IMR-90 (cell line): ENCODE results near the gene CCDC148. TPM values are rescaled to one million over a fixed set of nuclear protein-coding genes. Genes with fewer than 3 reads are reported as not detected.

Source experiments
- ATAC-seq: fragments of 200-7000 bp; cut with Tn5 transposase; 2 replicates; pipeline ENCODE4 v1.9.1; 2020; ENCODE audit warnings: low read depth, mild to moderate bottlenecking, moderate library complexity
- BruUV-seq: library from RNA; stranded (reverse); fragments of 400-500 nt; replicated peaks from 2 replicates; lab custom pipeline; 2021; lab: Mats Ljungman, UMichigan
- CTCF ChIA-PET: fragments of 300-600 bp; formaldehyde crosslinking; extraction: SDS; loops from one replicate; lab custom pipeline; 2021; ENCODE audit warnings: antibody characterized with exemption; lab: Yijun Ruan, JAX
- POLR2A ChIA-PET: fragments of 300-600 bp; sonication (Branson Sonifier 250); formaldehyde crosslinking; loops from one replicate; lab custom pipeline; 2022; ENCODE audit warnings: antibody characterized with exemption; ENCODE audit not compliant: unreplicated experiment; lab: Charles Lee
- DNase-seq: peaks from one replicate; pipeline ENCODE4 v3.0.0; 2013
- H2AFZ ChIP-seq: replicated peaks from 2 replicates; pipeline ENCODE3; 2013; ENCODE audit warnings: low read length, mild to moderate bottlenecking; ENCODE audit not compliant: poor library complexity
- H2AK5ac ChIP-seq: 2 replicates; pipeline ENCODE4 v1.6.1; 2013; ENCODE audit warnings: low read depth, low read length, inconsistent platforms
- H2AK9ac ChIP-seq: replicated peaks from 2 replicates; pipeline ENCODE3; 2013; ENCODE audit warnings: mild to moderate bottlenecking, low read depth, low read length, moderate library complexity; ENCODE audit not compliant: poor library complexity
- H2BK120ac ChIP-seq: 2 replicates; pipeline ENCODE4 v1.6.1; 2013; ENCODE audit warnings: low read depth, low read length, inconsistent platforms
- H2BK15ac ChIP-seq: 3 replicates; pipeline ENCODE4 v1.6.1; 2013; ENCODE audit warnings: low read depth, low read length, inconsistent platforms
- H2BK20ac ChIP-seq: 2 replicates; pipeline ENCODE4 v1.6.1; 2013; ENCODE audit warnings: low read depth, mild to moderate bottlenecking, inconsistent platforms, low read length, moderate library complexity
- H2BK5ac ChIP-seq: 2 replicates; pipeline ENCODE4 v1.6.1; 2013; ENCODE audit warnings: mild to moderate bottlenecking, low read depth, low read length, inconsistent platforms; ENCODE audit not compliant: poor library complexity, severe bottlenecking
- H3K14ac ChIP-seq: replicated peaks from 2 replicates; pipeline ENCODE4 v1.6.1; 2013; ENCODE audit warnings: low read depth, low read length, inconsistent platforms
- H3K18ac ChIP-seq: 2 replicates; pipeline ENCODE4 v1.6.1; 2013; ENCODE audit warnings: low read depth, low read length, control low read depth
- H3K23ac ChIP-seq: 2 replicates; pipeline ENCODE4 v1.6.1; 2013; ENCODE audit warnings: low read depth, low read length, inconsistent platforms
- H3K27ac ChIP-seq: 2 replicates; pipeline ENCODE4 v1.5.1; 2013; ENCODE audit warnings: mild to moderate bottlenecking, control low read depth, low read length; ENCODE audit not compliant: insufficient read depth
- H3K27me3 ChIP-seq: 2 replicates; pipeline ENCODE4 v1.6.1; 2013; ENCODE audit warnings: low read length; ENCODE audit not compliant: control insufficient read depth, insufficient read depth
- H3K36me3 ChIP-seq: 2 replicates; pipeline ENCODE4 v1.6.1; 2013; ENCODE audit warnings: low read length, mixed read lengths; ENCODE audit not compliant: control insufficient read depth, insufficient read depth
- H3K4ac ChIP-seq: 2 replicates; pipeline ENCODE4 v1.6.1; 2013; ENCODE audit warnings: low read depth, low read length, inconsistent platforms
- H3K4me1 ChIP-seq: 2 replicates; pipeline ENCODE4 v1.6.1; 2013; ENCODE audit warnings: low read length, mixed read lengths; ENCODE audit not compliant: control insufficient read depth, insufficient read depth
- H3K4me2 ChIP-seq: 2 replicates; pipeline ENCODE4 v1.6.1; 2013; ENCODE audit warnings: low read depth, mild to moderate bottlenecking, control low read depth, low read length, moderate library complexity
- H3K4me3 ChIP-seq: 2 replicates; pipeline ENCODE4 v1.5.1; 2013; ENCODE audit warnings: low read depth, mild to moderate bottlenecking, control low read depth, low read length, moderate library complexity; ENCODE audit not compliant: insufficient read depth
- H3K56ac ChIP-seq: 2 replicates; pipeline ENCODE4 v1.6.1; 2013; ENCODE audit warnings: low read length, inconsistent platforms; ENCODE audit not compliant: insufficient read depth; ENCODE audit errors: extremely low read depth
- H3K79me1 ChIP-seq, 2 experiments: 2 replicates each; pipeline ENCODE4 v1.6.1; 2013; ENCODE audit warnings: low read length in 2 of 2, inconsistent platforms in 1 of 2, low read depth in 1 of 2
- H3K9ac ChIP-seq: 2 replicates; pipeline ENCODE4 v1.6.1; 2013; ENCODE audit warnings: low read depth, low read length, control low read depth
- H3K9me1 ChIP-seq: 2 replicates; pipeline ENCODE4 v1.6.1; 2013; ENCODE audit warnings: low read length, inconsistent platforms; ENCODE audit not compliant: insufficient read depth
- H3K9me3 ChIP-seq: 2 replicates; pipeline ENCODE4 v1.6.1; 2013; ENCODE audit warnings: low read length; ENCODE audit not compliant: control insufficient read depth, insufficient read depth
- H4K20me1 ChIP-seq: 2 replicates; pipeline ENCODE4 v1.6.1; 2013; ENCODE audit warnings: low read length, inconsistent platforms; ENCODE audit not compliant: insufficient read depth
- H4K5ac ChIP-seq: 2 replicates; pipeline ENCODE4 v1.6.1; 2013; ENCODE audit warnings: mild to moderate bottlenecking, low read depth, low read length, control low read depth
- H4K8ac ChIP-seq, 2 experiments: 2 replicates each; pipeline ENCODE4 v1.6.1; 2013; ENCODE audit warnings: low read depth in 2 of 2, low read length in 2 of 2, control low read depth in 1 of 2, inconsistent platforms in 1 of 2
- H4K91ac ChIP-seq: 2 replicates; pipeline ENCODE4 v1.6.1; 2013; ENCODE audit warnings: low read depth, low read length, inconsistent platforms; ENCODE audit not compliant: insufficient read depth
- BHLHE40 ChIP-seq: fragments of 150-350 bp; IDR thresholded peaks from 2 replicates; pipeline ENCODE4 v1.6.1; 2016; ENCODE audit warnings: mild to moderate bottlenecking, low read depth, low read length
- CEBPB ChIP-seq: IDR thresholded peaks from 2 replicates; pipeline ENCODE4 v1.6.1; 2012; ENCODE audit warnings: low read depth, low read length, improper control_type of control experiment
- CHD1 ChIP-seq: IDR thresholded peaks from 2 replicates; pipeline ENCODE4 v1.6.1; 2012; ENCODE audit warnings: low read depth, low read length, improper control_type of control experiment
- ELK1 ChIP-seq: fragments of 150-350 bp; IDR thresholded peaks from 2 replicates; pipeline ENCODE4 v1.6.1; 2016; ENCODE audit warnings: low read depth, mild to moderate bottlenecking, low read length, moderate library complexity, borderline replicate concordance
- MAFK ChIP-seq: IDR thresholded peaks from 2 replicates; pipeline ENCODE4 v1.6.1; 2012; ENCODE audit warnings: low read depth, low read length, improper control_type of control experiment
- MXI1 ChIP-seq: IDR thresholded peaks from 2 replicates; pipeline ENCODE4 v1.6.1; 2012; ENCODE audit warnings: low read depth, mild to moderate bottlenecking, low read length, moderate library complexity, borderline replicate concordance
- POLR2A ChIP-seq: IDR thresholded peaks from 2 replicates; pipeline ENCODE4 v1.6.1; 2012; ENCODE audit warnings: mild to moderate bottlenecking, low read depth, low read length
- RAD21 ChIP-seq: IDR thresholded peaks from 2 replicates; pipeline ENCODE4 v1.6.1; 2012; ENCODE audit warnings: low read length, improper control_type of control experiment
- RCOR1 ChIP-seq: IDR thresholded peaks from 2 replicates; pipeline ENCODE4 v1.6.1; 2012; ENCODE audit warnings: mild to moderate bottlenecking, low read length, improper control_type of control experiment; ENCODE audit not compliant: insufficient replicate concordance
- RFX5 ChIP-seq: IDR thresholded peaks from 2 replicates; pipeline ENCODE4 v1.8.0; 2012; ENCODE audit warnings: low read depth, mild to moderate bottlenecking, low read length, moderate library complexity
- USF2 ChIP-seq: fragments of 150-350 bp; IDR thresholded peaks from 2 replicates; pipeline ENCODE4 v1.6.1; 2017; ENCODE audit warnings: mild to moderate bottlenecking, antibody characterized with exemption, low read length, low read depth
- WGBS, 2 experiments: methylation state at CpG; one replicate each; pipeline versions ENCODE4 v1.1.5 to v1.1.7; 2013; ENCODE audit warnings: missing lambda C conversion rate in 2 of 2; ENCODE audit not compliant: insufficient read length in 1 of 2; ENCODE audit errors: extremely low coverage in 2 of 2; 5-methylcytosine and 5-hydroxymethylcytosine counted together
- dilution Hi-C: fragments of 300-500 bp; cut with HindIII; formaldehyde crosslinking; loops from one replicate; pipeline ENCODE4 v1.14.3; 2018; ENCODE audit warnings: low sequenced_read_pairs; ENCODE audit not compliant: unreplicated experiment
- in situ Hi-C: fragments of 300-500 bp; cut with MboI; formaldehyde crosslinking; loops from 3 replicates; pipeline ENCODE4 v1.14.3; 2019; ENCODE audit warnings: low sequenced_read_pairs, inconsistent platforms, mixed read lengths
- intact Hi-C: fragments of 100-400 bp; cut with micrococcal nuclease; formaldehyde crosslinking; loops from 2 replicates; pipeline ENCODE4 v1.10.0; 2022
- polyA plus RNA-seq, 3 experiments: library from polyadenylated mRNA; depleted of rRNA; stranded (reverse); fragments of >200 nt; gene quantifications; 2 replicates each; pipeline ENCODE4 v1.2.3, GENCODE V29; 2012; ENCODE audit warnings: low replicate concordance in 1 of 3
- total RNA-seq: library from RNA; depleted of rRNA; stranded (reverse); fragments of >200 nt; gene quantifications from 2 replicates; pipeline ENCODE4 v1.2.3, GENCODE V29; 2012

Gene CCDC148
- total and polyA plus RNA-seq, 2 of the 4 experiments (the other 2 are of a cell fraction), result 0.18 to 0.31 TPM

- dilution Hi-C loops, result no loop called here
- Histone ChIP-seq H4K91ac (no peak overlapping the region), H3K4me1 (no peaks in the 10 kb centered on the region), H2AK5ac (no peak overlapping the region), H3K27me3 (peaks cover 2% of the 10 kb centered on the region), H3K4me2 (no peak overlapping the region), H2BK20ac (no peak overlapping the region), H3K9me3 (no peaks in the 10 kb centered on the region), H2AFZ (no peak overlapping the region), H4K8ac (no peak overlapping the region), H3K56ac (no peak overlapping the region), H2BK15ac (no peak overlapping the region), H3K9ac (no peak overlapping the region), H4K20me1 (no peaks in the 10 kb centered on the region), H3K18ac (no peak overlapping the region), H3K14ac (no peak overlapping the region), H2BK5ac (no peak overlapping the region), H3K79me1 (no peaks in the 10 kb centered on the region), H3K4ac (no peak overlapping the region), H3K23ac (no peak overlapping the region), H3K9me1 (no peaks in the 10 kb centered on the region), H3K36me3 (no peaks in the 10 kb centered on the region), H2BK120ac (no peak overlapping the region), H3K27ac (no peak overlapping the region), H3K4me3 (no peak overlapping the region), H2AK9ac (no peak overlapping the region), H4K5ac (no peak overlapping the region)
- no TSS peak for BruUV-seq
- in situ Hi-C loops, result no loop called here
- ChIA-PET CTCF (no interaction called here), POLR2A (no interaction called here)
- 60% methylated on average over 1 of the region's 3 CpGs; no CpG with 5 or more reads in 1 of the 2 experiments for WGBS, 2 experiments
- DNase-seq (no peak), ATAC-seq (no peak)
- TF ChIP-seq BHLHE40 (no peak), MXI1 (no peak), USF2 (no peak), ELK1 (no peak), CHD1 (no peak), RAD21 (no peak), RFX5 (no peak), MAFK (no peak), POLR2A (no peak), RCOR1 (no peak), CEBPB (no peak)
- intact Hi-C loops, result no loop called here
Observed at GRCh38 chr2:158182676-158183295, 273.8 kb downstream of the CCDC148 start.
